Coronary artery (tissue), 2 donors: ENCODE measurements around the gene SAMD1.

Source experiments
- DNase-seq: peaks from one replicate; pipeline ENCODE4 v3.0.0-alpha.2; 2017; ENCODE audit warnings: low spot score
- H3K27ac ChIP-seq, 2 donors: fragments of 200-600 bp; sonication (generic); one replicate each; pipeline ENCODE4 v1.5.1; 2016 to 2019
- H3K4me3 ChIP-seq: fragments of 200-600 bp; sonication (generic); 2 replicates; pipeline ENCODE4 v1.5.1; 2016; ENCODE audit warnings: mild to moderate bottlenecking, moderate library complexity
- TF ChIP-seq, protein P1 (sequence below): fragments of 200-600 bp; sonication (generic); IDR thresholded peaks from one replicate; pipeline ENCODE4 v1.5.1; 2019; ENCODE audit warnings: antibody characterized with exemption

The SAMD1 gene

DNA sequence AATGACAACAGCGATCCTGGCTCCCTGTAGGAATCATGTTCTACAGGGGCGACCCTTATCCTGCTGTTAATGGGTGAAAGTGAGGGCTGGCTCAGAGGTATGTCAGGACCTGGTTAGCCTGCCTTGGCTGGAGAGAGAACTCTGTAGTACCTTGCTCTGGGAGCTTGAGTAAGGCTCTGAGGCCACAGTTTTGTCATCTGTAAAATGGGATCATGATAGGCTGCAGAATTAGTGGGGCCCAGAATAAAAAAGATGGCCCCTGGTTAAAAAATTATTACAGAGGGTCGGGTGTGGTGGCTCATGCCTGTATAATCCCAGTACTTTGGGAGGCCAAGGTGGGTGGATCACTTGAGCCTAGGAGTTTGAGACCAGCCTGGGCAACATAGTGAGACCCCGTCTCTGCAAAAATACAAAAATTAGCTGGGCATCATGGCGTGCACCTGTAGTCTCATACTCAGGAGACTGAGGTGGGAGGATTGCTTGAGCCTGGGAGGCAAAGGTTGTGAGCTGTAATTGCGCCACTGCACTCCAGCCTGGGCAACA is 10.5 kb upstream of the SAMD1 start:
- TF ChIP-seq, protein P1, sequence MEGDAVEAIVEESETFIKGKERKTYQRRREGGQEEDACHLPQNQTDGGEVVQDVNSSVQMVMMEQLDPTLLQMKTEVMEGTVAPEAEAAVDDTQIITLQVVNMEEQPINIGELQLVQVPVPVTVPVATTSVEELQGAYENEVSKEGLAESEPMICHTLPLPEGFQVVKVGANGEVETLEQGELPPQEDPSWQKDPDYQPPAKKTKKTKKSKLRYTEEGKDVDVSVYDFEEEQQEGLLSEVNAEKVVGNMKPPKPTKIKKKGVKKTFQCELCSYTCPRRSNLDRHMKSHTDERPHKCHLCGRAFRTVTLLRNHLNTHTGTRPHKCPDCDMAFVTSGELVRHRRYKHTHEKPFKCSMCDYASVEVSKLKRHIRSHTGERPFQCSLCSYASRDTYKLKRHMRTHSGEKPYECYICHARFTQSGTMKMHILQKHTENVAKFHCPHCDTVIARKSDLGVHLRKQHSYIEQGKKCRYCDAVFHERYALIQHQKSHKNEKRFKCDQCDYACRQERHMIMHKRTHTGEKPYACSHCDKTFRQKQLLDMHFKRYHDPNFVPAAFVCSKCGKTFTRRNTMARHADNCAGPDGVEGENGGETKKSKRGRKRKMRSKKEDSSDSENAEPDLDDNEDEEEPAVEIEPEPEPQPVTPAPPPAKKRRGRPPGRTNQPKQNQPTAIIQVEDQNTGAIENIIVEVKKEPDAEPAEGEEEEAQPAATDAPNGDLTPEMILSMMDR: no peak
- Histone ChIP-seq H3K27ac (no peak overlapping the region), H3K4me3 (no peak overlapping the region)
- no peak for DNase-seq

DNA sequence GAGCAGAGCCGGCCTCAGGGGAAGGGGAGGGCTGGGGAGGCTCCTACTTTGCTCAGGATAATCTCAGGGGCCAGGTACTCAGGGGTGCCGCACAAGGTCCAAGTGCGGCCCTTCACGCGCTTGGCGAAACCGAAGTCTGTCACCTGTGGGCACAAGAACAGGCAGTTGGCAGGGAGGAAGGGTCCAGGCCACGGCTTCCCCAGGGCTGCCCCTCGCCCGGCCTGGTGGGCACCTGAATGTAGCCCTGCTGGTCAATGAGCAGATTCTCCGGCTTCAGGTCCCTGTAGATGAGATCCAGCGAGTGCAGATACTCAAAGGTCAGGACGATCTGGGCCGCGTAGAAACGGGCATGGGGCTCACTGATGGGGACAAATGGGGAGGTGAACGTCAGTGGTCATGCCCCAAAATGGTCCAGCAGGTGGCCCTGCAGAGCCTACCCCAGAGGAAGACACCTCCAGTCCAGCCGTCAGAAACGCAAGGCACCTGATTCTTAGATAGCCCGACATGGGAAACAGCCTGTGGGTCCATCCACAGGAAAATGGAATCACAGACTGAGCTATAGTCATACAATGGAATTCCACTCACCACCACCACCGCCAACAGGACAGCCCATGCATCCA is 7.1 kb upstream of the SAMD1 start:
- no peak overlapping the region for H3K4me3 ChIP-seq
- TF ChIP-seq, protein P1: no peak
- H3K27ac ChIP-seq: no peak overlapping the region
- no peak for DNase-seq

DNA sequence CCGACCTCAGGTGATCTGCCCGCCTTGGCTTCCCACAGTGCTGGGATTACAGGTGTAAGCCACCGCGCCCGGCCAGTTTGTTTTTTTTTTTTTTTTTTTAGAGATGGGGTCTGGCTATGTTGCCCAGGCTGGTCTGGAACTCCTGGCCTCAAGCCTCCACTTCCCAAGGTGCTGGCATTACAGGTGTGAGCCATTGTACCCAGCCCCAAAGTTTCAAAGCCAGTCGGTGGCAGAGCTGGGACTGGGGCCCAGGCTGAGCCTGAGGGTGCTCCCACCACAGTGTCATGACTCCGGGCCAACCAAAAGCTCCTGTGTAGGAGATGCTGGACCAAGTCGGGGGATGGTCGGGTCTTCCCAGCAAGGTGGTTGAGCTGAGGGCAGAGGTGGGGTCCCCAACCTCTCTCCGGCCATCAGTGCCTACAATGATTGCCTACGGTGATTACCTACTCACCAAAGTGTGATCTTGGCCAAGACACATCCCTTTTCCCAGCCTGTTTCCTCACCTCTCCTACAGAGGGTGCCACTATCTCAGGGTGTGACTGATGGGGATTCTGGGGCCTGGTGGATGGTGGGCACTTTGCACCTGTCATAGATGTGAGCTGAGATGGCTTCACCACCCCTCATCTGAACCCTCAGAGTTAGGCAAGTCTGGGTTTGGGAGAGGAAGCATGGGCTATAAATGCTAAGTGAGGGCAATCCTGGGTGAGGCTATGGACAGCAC is 5.9 kb upstream of the SAMD1 start:
- H3K27ac ChIP-seq: no peak overlapping the region
- TF ChIP-seq, protein P1: no peak
- DNase-seq: no peak
- no peak overlapping the region for H3K4me3 ChIP-seq

DNA sequence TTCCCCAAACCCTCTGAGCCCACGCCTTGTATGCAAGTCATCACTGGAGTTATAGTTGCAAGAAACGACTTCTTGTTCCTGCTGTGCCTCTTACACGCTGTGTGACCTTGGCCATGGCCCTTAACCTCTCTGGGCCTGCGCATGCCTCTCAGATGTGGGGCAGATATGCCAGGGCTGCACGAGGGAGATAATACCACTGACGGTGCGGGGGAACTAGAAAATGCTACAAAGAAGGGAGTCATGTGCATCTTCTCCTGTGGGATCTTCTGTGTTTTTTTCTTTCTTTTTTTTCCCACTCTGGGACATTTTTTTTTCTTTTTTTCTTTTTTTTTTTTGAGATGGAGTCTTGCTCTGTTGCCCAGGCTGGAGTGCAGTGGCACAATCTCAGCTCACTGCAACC is 4.3 kb upstream of the SAMD1 start:
- TF ChIP-seq, protein P1: no peak
- H3K4me3 ChIP-seq: no peak overlapping the region
- DNase-seq: no peak
- no peak overlapping the region for H3K27ac ChIP-seq

DNA sequence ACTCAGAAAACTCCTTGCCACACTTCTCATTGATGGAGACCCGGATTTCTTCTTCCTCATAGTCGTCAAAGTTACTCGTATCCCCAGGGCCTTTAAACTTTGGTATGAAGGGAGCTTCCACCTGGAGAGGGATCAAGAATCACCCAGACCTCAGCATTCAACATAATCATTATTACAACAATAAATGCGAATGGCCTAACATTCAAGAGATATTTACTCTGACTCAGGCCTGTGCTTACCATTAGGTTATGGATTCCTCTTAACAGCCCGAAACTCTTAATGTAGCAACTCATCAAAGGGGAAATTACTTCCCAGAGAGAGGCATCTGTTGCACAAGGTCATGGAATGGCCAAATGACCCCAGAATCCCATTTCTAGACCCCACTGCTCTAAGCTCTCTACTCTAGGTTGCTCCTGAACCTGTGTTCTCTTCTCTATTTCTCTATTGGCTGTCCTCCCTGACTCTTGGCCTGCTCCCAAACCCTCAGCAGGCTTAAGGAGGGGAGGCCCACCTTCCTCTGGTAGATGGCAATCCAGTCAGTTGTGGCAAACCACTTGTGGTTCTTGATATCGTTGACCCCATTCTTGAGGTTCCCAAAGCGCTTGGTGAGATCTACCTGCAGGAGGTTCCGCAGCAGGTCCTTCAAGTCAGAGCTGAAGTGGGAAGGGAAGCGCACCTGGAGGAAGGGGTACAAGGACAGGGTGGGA is 2.7 kb upstream of the SAMD1 start:
- TF ChIP-seq, protein P1: no peak
- no peak overlapping the region for H3K4me3 ChIP-seq
- DNase-seq: no peak
- no peak overlapping the region for H3K27ac ChIP-seq

DNA sequence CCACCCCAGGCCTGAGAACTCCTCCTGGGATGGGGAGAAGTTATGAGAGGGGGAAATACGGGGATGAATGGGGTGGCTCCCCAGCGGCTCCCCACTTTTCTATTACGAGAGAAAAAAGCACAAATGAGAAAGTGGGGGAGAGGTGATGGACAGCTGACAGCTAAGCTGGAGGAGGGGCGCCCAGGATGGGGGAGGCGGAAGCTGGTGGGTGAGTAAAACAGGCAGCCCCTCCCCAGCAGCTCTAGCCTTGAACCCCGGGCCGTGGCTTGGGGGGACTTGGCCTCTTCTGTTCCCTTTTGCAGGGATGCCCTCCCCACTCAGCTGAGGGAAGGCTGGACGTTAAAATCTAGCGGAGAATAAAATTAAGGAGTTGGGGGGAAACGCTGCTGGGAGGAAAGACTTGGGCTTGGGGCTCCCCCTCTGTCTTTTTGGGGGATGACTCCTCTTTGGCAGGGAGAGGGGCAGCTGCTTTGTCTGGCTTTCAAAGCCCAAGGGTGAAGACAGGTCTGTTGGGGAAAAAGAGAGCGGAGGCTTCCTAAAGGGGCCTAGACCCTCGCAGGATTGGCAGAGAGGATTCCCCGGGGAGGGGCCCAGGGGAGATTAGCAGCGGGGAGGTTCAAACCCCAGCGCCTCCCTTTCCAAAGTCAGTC is 1.4 kb upstream of the SAMD1 start:
- Histone ChIP-seq H3K4me3 (peak overlapping the region; percentile 86), H3K27ac (peak overlapping the region; percentile 97 to 98)
- TF ChIP-seq, protein P1: no peak
- no peak for DNase-seq
